GM12891 (cell line): ENCODE measurements around the gene NUTM2F.
"Not testable (repeated sequence)": the region's sequence is repeated elsewhere in the genome, so short reads cannot be mapped to it uniquely, and the experiment has no call there.

Experiments used
- DNase-seq: peaks from one replicate; pipeline ENCODE4 v3.0.0; 2011; ENCODE audit warnings: low spot score; ENCODE audit not compliant: insufficient read length
- FAIRE-seq: peaks from 2 replicates; lab custom pipeline; 2011; peaks lifted over from hg19 to GRCh38; lab: Jason Lieb, UNC
- PAX5 ChIP-seq: IDR thresholded peaks from 2 replicates; pipeline ENCODE4 v1.6.1; 2011; ENCODE audit warnings: low read length, moderate library complexity, mild to moderate bottlenecking; ENCODE audit not compliant: insufficient read depth, severe bottlenecking
- POLR2A ChIP-seq: IDR thresholded peaks from 2 replicates; pipeline ENCODE4 v1.6.1; 2011; ENCODE audit warnings: low read depth, low read length, control low read depth
- POLR2AphosphoS5 ChIP-seq: IDR thresholded peaks from 2 replicates; pipeline ENCODE4 v1.6.1; 2011; ENCODE audit warnings: low read depth, low read length, control low read depth
- POU2F2 ChIP-seq: IDR thresholded peaks from 2 replicates; pipeline ENCODE4 v1.6.1; 2011; ENCODE audit warnings: low read depth, mild to moderate bottlenecking, control low read depth, low read length, moderate library complexity
- SPI1 ChIP-seq: IDR thresholded peaks from 2 replicates; pipeline ENCODE4 v1.6.1; 2011; ENCODE audit warnings: low read depth, low read length, control low read depth
- TAF1 ChIP-seq: IDR thresholded peaks from 2 replicates; pipeline ENCODE4 v1.6.1; 2011; ENCODE audit warnings: low read depth, low read length, control low read depth

The NUTM2F gene

GRCh38 chr9:94317949-94318657 lies 10.3 kb downstream of the NUTM2F start:
- DNase-seq, FAIRE-seq: not testable (repeated sequence)

- FAIRE-seq = peak; percentile 94
- not testable (repeated sequence) for DNase-seq
These were observed 12.2 kb downstream of the NUTM2F start for GRCh38 chr9:94316236-94316635.

- peak; percentile 86 for FAIRE-seq
- DNase-seq = not testable (repeated sequence)
These were observed 13.1 kb downstream of the NUTM2F start for GRCh38 chr9:94315034-94315984.

- no peak for TF ChIP-seq SPI1
- no peak for DNase-seq
- no peak for FAIRE-seq
These were observed 25.1 kb downstream of the NUTM2F start for GRCh38 chr9:94303321-94303720.

- FAIRE-seq = no peak
- TF ChIP-seq TAF1 (no peak), POLR2A (no peak), PAX5 (no peak), POLR2AphosphoS5 (no peak), SPI1 (no peak), POU2F2 (no peak)
- no peak for DNase-seq
These were observed 26.0 kb downstream of the NUTM2F start for GRCh38 chr9:94302426-94302825.

GRCh38 chr9:94301583-94301982 lies 26.9 kb downstream of the NUTM2F start:
- TF ChIP-seq SPI1 (no peak), POLR2A (no peak), POU2F2 (no peak), POLR2AphosphoS5 (no peak), TAF1 (no peak), PAX5 (no peak)
- DNase-seq = no peak
- FAIRE-seq = no peak

GRCh38 chr9:94300470-94301301 lies 27.8 kb downstream of the NUTM2F start:
- TF ChIP-seq POU2F2 = no peak
- no peak for TF ChIP-seq PAX5
- TF ChIP-seq POLR2A = no peak
- TF ChIP-seq SPI1 = no peak
- no peak for TF ChIP-seq POLR2AphosphoS5
- TF ChIP-seq TAF1 = no peak
- no peak for FAIRE-seq

GRCh38 chr9:94298949-94299599 lies 29.4 kb downstream of the NUTM2F start:
- DNase-seq = no peak
- TF ChIP-seq PAX5 (no peak), POLR2A (no peak), SPI1 (no peak)
- no peak for FAIRE-seq

More at GRCh38 chr9:94300470-94301301, 27.8 kb downstream of the NUTM2F start:
- no peak for DNase-seq

GRCh38 chr9:94289691-94290090 lies 38.8 kb downstream of the NUTM2F start:
- no peak for DNase-seq
- no peak for FAIRE-seq
- TF ChIP-seq POLR2A (no peak), SPI1 (no peak), POLR2AphosphoS5 (no peak), TAF1 (no peak), PAX5 (no peak), POU2F2 (no peak)

GRCh38 chr9:94287877-94288513 lies 40.4 kb downstream of the NUTM2F start:
- DNase-seq (no peak), FAIRE-seq (no peak)
- TF ChIP-seq POLR2AphosphoS5 = no peak
- no peak for TF ChIP-seq SPI1
- no peak for TF ChIP-seq PAX5
- TF ChIP-seq POLR2A = no peak
- no peak for TF ChIP-seq TAF1
- TF ChIP-seq POU2F2 = no peak
